HUES48 (cell line): Measurements from ENCODE around the gene CCDC78.

ENCODE experiments used
- H3K27ac ChIP-seq: one replicate; pipeline ENCODE4 v1.7.0; 2013; ENCODE audit warnings: low read depth, low read length, inconsistent platforms
- H3K27me3 ChIP-seq: 2 replicates; pipeline ENCODE4 v1.6.1; 2013; ENCODE audit warnings: mild to moderate bottlenecking, low read length; ENCODE audit not compliant: control insufficient read depth, insufficient read depth
- H3K36me3 ChIP-seq: 2 replicates; pipeline ENCODE4 v1.6.1; 2013; ENCODE audit warnings: low read length; ENCODE audit not compliant: control insufficient read depth, insufficient read depth
- H3K4me1 ChIP-seq: 2 replicates; pipeline ENCODE4 v1.6.1; 2013; ENCODE audit warnings: mild to moderate bottlenecking, low read length; ENCODE audit not compliant: control insufficient read depth, insufficient read depth
- H3K4me3 ChIP-seq: 2 replicates; pipeline ENCODE4 v1.5.1; 2013; ENCODE audit warnings: mild to moderate bottlenecking, low read depth, low read length
- H3K9ac ChIP-seq: 2 replicates; pipeline ENCODE4 v1.6.1; 2013; ENCODE audit warnings: mild to moderate bottlenecking, low read depth, low read length, moderate library complexity
- H3K9me3 ChIP-seq: 2 replicates; pipeline ENCODE4 v1.6.1; 2013; ENCODE audit warnings: low read length; ENCODE audit not compliant: control insufficient read depth, insufficient read depth

Gene CCDC78

DNA sequence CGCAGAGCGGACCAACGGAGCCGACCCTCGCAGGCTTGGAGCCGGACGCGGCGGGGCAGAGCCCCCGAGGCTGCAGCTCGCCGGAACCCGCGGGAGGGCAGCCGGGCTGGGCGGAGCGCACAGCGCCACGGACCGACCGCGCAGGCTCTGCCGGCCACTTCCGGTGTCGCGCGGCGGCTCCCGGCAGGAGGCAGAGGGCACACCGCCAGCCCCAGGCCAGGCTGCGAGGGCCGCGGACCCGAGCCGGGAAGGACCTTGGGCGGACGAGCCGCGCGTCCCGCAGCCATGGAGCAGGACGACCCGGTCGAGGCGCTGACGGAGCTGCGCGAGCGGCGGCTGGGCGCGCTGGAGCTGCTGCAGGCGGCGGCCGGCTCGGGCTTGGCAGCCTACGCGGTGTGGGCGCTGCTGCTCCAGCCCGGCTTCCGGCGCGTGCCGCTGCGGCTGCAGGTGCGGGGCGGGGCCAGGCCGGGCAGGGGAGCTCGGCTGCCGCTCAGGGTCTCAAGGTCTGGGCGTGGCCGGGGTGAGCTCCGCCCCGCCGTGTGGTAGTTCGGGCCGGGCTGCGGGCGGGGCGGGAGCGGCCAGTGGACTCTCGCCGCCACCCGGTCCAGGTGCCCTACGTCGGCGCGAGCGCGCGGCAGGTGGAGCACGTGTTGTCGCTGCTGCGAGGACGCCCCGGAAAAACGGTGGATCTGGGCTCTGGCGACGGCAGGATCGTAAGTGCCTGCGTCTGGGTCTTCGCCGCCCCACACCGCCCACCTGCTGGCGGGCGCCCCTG is 5.1 kb downstream of the CCDC78 start, which contains the start of gene ANTKMT:
TSS of gene ANTKMT (plus strand) at position 157 of the 775 bp plus-strand sequence. CDS start at position 286, 129 bp downstream.
- Histone ChIP-seq H3K27ac (peak within 1 kb of the TSS; percentile 93), H3K9ac (peak within 1 kb of the TSS; percentile 94), H3K9me3 (no peaks in the 10 kb centered on the region), H3K4me1 (peaks cover 19% of the 10 kb centered on the region), H3K36me3 (no peaks in the 10 kb centered on the region), H3K4me3 (peak within 1 kb of the TSS; percentile 96), H3K27me3 (peaks cover 12% of the 10 kb centered on the region; the same call in 1 of the 2 replicates)

GRCh38 chr16:720447-720989 is 5.7 kb downstream of the CCDC78 start:
- H3K4me1 ChIP-seq = peaks cover 23% of the 10 kb centered on the region
- no peaks in the 10 kb centered on the region for H3K9me3 ChIP-seq
- peak overlapping the region; percentile 96 for H3K4me3 ChIP-seq
- H3K27me3 ChIP-seq = peaks cover 18% of the 10 kb centered on the region; the same call in 1 of the 2 replicates
- peak overlapping the region; percentile 94 for H3K9ac ChIP-seq
- H3K36me3 ChIP-seq = no peaks in the 10 kb centered on the region
- peak overlapping the region; percentile 93 for H3K27ac ChIP-seq

- peaks cover 22% of the 10 kb centered on the region; the same call in 1 of the 2 replicates for H3K27me3 ChIP-seq
- peaks cover 23% of the 10 kb centered on the region for H3K4me1 ChIP-seq
- H3K27ac ChIP-seq = peak overlapping the region; percentile 93
- peak overlapping the region; percentile 32; the same call in 1 of the 2 replicates for H3K9ac ChIP-seq
- H3K36me3 ChIP-seq = no peaks in the 10 kb centered on the region
- no peaks in the 10 kb centered on the region for H3K9me3 ChIP-seq
- H3K4me3 ChIP-seq = peak overlapping the region; percentile 96
These were observed 6.3 kb downstream of the CCDC78 start for GRCh38 chr16:719815-720446.

GRCh38 chr16:718922-719321 is 7.3 kb downstream of the CCDC78 start:
- Histone ChIP-seq H3K4me1 (peaks cover 23% of the 10 kb centered on the region), H3K9ac (no peak overlapping the region), H3K9me3 (no peaks in the 10 kb centered on the region), H3K27ac (no peak overlapping the region), H3K36me3 (no peaks in the 10 kb centered on the region), H3K4me3 (no peak overlapping the region), H3K27me3 (peaks cover 28% of the 10 kb centered on the region)

DNA sequence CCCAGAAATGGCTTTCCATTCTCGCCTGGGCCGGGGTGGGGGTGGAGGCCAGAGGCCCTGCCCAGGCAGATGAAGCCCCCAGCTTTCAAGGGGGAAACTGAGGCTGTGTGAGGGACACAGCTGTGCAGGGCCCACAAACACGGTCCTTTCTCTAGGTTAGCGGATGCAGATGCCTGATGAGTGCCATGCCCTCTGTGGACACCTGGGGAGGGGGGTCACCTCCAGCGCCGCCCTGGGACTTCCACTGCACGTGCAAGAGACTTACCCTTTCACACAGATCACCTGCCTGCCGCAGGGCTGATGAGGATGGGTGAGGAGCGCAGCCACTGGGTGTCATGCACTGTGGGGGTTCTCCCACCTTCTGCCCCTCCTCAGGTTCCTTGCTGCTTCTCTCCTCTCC is 7.9 kb downstream of the CCDC78 start:
- Histone ChIP-seq H3K9ac (no peak overlapping the region), H3K27ac (no peak overlapping the region), H3K36me3 (no peaks in the 10 kb centered on the region), H3K4me3 (no peak overlapping the region), H3K27me3 (peaks cover 32% of the 10 kb centered on the region), H3K4me1 (peaks cover 23% of the 10 kb centered on the region), H3K9me3 (no peaks in the 10 kb centered on the region)

GRCh38 chr16:717450-718245 is 8.6 kb downstream of the CCDC78 start:
- Histone ChIP-seq H3K9ac (no peak overlapping the region), H3K4me3 (no peak overlapping the region), H3K27ac (no peak overlapping the region), H3K36me3 (no peaks in the 10 kb centered on the region), H3K27me3 (peaks cover 32% of the 10 kb centered on the region), H3K9me3 (no peaks in the 10 kb centered on the region), H3K4me1 (peaks cover 23% of the 10 kb centered on the region)

GRCh38 chr16:716768-717325 is 9.4 kb downstream of the CCDC78 start:
- Histone ChIP-seq H3K4me3 (no peak overlapping the region; the same call in 1 of the 2 replicates), H3K4me1 (peaks cover 23% of the 10 kb centered on the region), H3K27me3 (peaks cover 32% of the 10 kb centered on the region), H3K27ac (no peak overlapping the region), H3K36me3 (no peaks in the 10 kb centered on the region), H3K9ac (no peak overlapping the region), H3K9me3 (no peaks in the 10 kb centered on the region)

DNA sequence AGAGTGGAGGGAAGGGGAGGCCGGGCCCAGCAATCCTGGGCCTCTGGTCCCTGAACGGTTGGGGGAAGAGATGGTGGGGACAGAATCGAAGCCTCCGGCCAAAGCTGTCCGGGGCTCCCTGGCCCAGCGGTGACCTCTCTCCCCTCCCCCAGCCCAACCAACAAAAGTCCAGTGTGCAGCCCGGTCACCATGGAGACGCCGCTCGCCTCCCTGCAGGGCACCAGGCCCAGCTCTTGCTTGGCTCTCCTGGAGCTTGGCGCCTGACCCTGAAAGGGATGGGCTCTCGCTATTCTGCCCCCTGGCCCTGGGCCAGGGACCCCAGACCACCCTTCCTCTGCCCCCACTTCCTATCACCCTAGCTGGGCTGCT is 10.1 kb downstream of the CCDC78 start:
- Histone ChIP-seq H3K9me3 (no peaks in the 10 kb centered on the region), H3K36me3 (no peaks in the 10 kb centered on the region), H3K9ac (no peak overlapping the region), H3K27ac (no peak overlapping the region), H3K4me1 (peaks cover 23% of the 10 kb centered on the region), H3K27me3 (peaks cover 32% of the 10 kb centered on the region), H3K4me3 (peak overlapping the region; percentile 71)

DNA sequence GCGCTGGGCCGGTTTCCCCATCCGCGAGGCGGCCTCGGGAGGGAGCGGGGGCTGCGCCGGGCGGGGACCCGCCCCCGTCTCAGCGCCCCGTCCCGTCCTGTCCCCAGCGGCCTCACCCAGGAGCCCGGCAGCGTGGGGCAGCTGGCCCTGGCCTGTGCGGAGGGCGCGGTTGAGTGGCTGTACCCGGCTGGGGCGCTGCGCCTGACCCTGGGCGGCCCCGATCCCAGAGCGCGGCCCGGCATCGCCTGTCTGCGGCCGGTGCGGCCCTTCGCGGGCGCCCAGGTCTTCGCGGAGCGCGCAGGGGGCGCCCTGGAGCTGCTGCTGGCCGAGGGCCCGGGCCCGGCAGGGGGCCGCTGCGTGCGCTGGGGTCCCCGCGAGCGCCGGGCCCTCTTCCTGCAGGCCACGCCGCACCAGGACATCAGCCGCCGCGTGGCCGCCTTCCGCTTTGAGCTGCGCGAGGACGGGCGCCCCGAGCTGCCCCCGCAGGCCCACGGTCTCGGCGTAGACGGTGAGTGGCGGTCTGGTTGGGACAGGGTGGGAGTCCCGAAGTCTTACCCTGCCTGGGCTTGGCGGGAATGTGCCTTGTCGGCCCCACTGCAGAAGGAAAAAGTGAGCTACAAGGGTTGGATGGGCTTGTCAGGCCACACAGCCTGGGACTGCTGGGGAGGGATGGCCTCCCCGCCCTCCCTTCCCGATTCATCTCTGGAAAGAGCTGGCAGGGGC is 10.6 kb downstream of the CCDC78 start:
- H3K27ac ChIP-seq = no peak overlapping the region
- peaks cover 23% of the 10 kb centered on the region for H3K4me1 ChIP-seq
- H3K9ac ChIP-seq = no peak overlapping the region

More for the DNA sequence above, 10.6 kb downstream of the CCDC78 start:
- H3K36me3 ChIP-seq = no peaks in the 10 kb centered on the region
- H3K9me3 ChIP-seq = no peaks in the 10 kb centered on the region
- H3K4me3 ChIP-seq = peak overlapping the region; percentile 71
- peaks cover 32% of the 10 kb centered on the region for H3K27me3 ChIP-seq
